ENCODE data around the gene CUEDC1.
A peak's percentile ranks its signal among the peaks of the same experiment; 100 is the strongest.

Gene CUEDC1, protein sequence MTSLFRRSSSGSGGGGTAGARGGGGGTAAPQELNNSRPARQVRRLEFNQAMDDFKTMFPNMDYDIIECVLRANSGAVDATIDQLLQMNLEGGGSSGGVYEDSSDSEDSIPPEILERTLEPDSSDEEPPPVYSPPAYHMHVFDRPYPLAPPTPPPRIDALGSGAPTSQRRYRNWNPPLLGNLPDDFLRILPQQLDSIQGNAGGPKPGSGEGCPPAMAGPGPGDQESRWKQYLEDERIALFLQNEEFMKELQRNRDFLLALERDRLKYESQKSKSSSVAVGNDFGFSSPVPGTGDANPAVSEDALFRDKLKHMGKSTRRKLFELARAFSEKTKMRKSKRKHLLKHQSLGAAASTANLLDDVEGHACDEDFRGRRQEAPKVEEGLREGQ

DNA sequence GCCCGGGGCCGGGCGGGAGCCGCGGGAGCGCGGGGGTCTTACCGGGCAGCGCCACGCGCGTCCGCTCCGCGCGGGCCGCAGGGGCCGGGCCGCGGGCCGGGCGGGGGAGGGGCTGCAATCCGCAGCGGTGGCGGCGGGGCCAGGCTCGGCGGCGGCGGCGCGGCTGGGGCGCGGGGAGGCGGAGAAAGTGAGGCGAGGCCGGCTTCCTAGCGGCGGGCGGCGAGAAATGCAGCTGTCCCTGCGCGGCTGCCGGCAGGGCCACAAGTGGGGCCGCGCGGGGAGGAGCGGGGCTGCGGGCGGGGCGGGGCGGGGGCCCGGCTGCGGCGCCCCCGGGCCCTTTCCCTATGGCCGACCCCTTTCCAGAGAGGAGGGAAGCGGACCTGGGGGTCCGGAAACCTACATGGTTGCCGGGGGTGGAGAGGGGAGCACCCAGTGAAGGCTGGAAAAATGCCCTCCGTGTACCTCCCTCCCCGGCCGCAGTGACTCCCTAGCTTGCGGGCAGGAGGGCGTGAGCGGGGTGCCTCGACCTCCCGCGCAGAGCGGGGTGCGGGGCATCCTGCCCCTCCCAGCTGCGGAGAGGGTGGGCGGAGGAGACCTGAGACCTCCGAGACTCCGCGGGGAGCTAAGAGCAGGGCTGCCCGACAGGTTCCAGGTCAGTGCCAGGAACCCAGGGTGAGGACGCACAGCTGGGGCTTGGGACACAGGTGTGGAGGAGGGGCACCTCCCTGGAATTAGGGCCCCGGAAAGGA, at the start of gene CUEDC1:
TSS of gene CUEDC1 (minus strand) at position 230 of the 749 bp plus-strand sequence. CDS start 69,848 bp downstream, outside the sequence.
- H4K20me1 ChIP-seq, result peaks cover 0 to 20% (median 7%) of the 10 kb centered on the region in 11 experiments; a peak in 9 of 22 replicates
- H3K27ac ChIP-seq, result peak within 1 kb of the TSS; percentile 52 to 81 (median 72)
- peak within 1 kb of the TSS; percentile 66 to 86 (median 71) for H3K4me3 ChIP-seq
- TF ChIP-seq Cebpa-rat (IDR thresholded peaks at IDR 0.05), result no peak
- peak within 1 kb of the TSS; percentile 92 to 100 (median 98) for H3K4me2 ChIP-seq
- H3K9ac ChIP-seq, result peak within 1 kb of the TSS; percentile 72 to 92 (median 83)
- no peaks in the 10 kb centered on the region for H3K9me3 ChIP-seq (replicated peaks in 1 of 11)
- no peaks in the 10 kb centered on the region for H3K36me3 ChIP-seq
- H3K4me1 ChIP-seq, result peaks cover 38 to 56% (median 48%) of the 10 kb centered on the region in 10 experiments
- peaks cover 21 to 49% (median 42%) of the 10 kb centered on the region in 11 experiments for H3K27me3 ChIP-seq

DNA sequence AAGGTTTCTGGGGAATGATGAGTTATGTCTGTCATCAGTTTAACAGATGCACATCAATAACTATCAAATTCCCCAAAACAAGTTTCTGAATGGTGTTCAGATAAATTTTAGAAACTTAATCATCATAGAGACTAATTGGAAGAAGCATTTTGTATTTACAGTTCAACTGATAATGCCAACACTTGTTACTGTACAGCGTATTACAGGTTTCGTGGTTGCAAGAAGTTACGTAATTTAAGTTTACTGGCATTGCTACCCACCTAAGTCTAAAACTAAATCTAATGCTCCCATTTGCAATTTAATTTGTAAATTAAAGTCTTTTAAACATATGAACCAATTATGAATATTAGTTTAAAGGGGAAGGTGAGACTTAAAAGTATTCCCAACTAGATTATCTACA, 48.8 kb upstream of the CUEDC1 start:
- H3K4me3 ChIP-seq, result peak overlapping the region in 8 of 10 experiments; percentile 85 to 95 (median 92); a peak in 14 of 20 replicates
- H3K4me2 ChIP-seq, result peak overlapping the region; percentile 83 to 94 (median 89)
- no peak overlapping the region; a peak in 1 of 22 replicates for H3K27ac ChIP-seq
- peaks cover 0 to 12% (median 8%) of the 10 kb centered on the region in 11 experiments; a peak in 11 of 22 replicates for H3K9me3 ChIP-seq (replicated peaks in 1 of 11)
- H3K4me1 ChIP-seq, result peaks cover 44 to 59% (median 49%) of the 10 kb centered on the region in 10 experiments
- H3K27me3 ChIP-seq, result no peaks in the 10 kb centered on the region
- H4K20me1 ChIP-seq, result peaks cover 70 to 79% (median 76%) of the 10 kb centered on the region in 11 experiments
- TF ChIP-seq Cebpa-rat (IDR thresholded peaks at IDR 0.05), result peak in 1 of 11 experiments; percentile 28; a peak in 1 of 22 replicates
- peak overlapping the region; percentile 38 to 99 (median 98); a peak in 19 of 22 replicates for H3K9ac ChIP-seq
- H3K36me3 ChIP-seq, result peaks cover 53 to 72% (median 67%) of the 10 kb centered on the region in 11 experiments

DNA sequence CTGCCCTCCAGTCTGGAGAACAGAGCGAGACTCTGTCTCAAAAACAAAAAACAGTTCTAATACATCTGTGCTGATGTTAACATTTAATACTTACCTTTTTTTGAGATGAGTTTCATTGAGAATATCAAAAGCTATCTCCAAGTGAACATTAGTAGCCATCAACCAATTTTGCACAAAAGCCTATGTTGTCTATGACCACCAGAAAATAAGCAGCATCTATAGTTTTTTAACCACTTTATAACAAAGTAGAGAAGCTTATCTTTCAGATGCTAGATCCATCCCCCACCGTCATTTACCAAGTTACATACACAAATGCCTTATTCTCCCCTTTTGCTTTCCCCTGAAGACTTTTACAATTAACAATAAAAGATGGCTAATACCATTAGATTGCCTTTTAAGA, 47.8 kb upstream of the CUEDC1 start:
- H4K20me1 ChIP-seq, result peaks cover 75 to 90% (median 86%) of the 10 kb centered on the region in 11 experiments
- H3K27ac ChIP-seq, result no peak overlapping the region
- peak overlapping the region; percentile 4 to 93 (median 85); a peak in 20 of 22 replicates for H3K4me2 ChIP-seq
- H3K36me3 ChIP-seq, result peaks cover 53 to 83% (median 77%) of the 10 kb centered on the region in 11 experiments
- H3K27me3 ChIP-seq, result no peaks in the 10 kb centered on the region
- peaks cover 39 to 62% (median 47%) of the 10 kb centered on the region in 10 experiments for H3K4me1 ChIP-seq
- H3K9me3 ChIP-seq (replicated peaks in 1 of 11), result peaks cover 0 to 2% (median 0%) of the 10 kb centered on the region in 11 experiments; a peak in 2 of 22 replicates
- peak overlapping the region in 6 of 10 experiments; percentile 3 to 95 (median 88); a peak in 7 of 20 replicates for H3K4me3 ChIP-seq
- H3K9ac ChIP-seq, result peak overlapping the region; percentile 4 to 98 (median 42); a peak in 14 of 22 replicates
- TF ChIP-seq Cebpa-rat (IDR thresholded peaks at IDR 0.05), result no peak

DNA sequence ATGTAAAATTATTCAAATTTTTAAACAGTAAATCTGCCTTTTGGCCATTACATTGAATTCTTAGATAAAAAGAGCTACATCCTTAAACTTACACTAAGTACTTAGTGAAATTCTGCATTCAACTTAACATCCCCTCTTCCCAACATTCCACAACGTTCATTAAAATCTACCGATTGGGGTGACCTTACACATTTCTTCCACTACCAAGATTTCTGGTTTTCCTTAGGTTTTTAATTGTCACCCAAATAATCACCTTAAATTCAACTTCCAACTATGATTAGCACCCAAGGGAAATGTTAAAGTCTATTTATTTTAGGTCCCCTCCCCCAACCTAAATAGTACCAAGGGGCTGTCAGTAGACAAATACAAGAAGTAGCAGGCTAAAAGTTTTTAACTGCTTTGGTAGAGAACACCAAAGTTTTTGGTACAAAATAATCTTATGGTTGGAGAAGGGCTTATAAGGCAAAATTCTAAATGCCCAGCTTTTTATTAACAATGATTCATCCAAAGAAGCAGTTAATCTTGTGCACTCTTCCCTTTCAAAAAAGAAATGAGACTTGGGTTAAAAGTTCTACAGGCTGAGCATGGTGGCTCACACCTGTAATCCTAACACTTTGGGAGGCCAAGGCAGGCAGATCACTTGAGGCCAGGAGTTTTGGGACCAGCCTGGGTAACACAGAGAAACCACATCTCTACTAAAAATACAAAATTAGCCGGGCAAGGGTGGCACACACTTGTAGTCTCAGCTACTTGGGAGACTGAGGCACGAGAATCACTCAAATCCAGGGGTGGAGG, 47.1 kb upstream of the CUEDC1 start:
- no peak overlapping the region for H3K27ac ChIP-seq
- H3K4me1 ChIP-seq, result peaks cover 38 to 65% (median 44%) of the 10 kb centered on the region in 10 experiments
- H3K4me2 ChIP-seq, result peak overlapping the region; percentile 4 to 93 (median 85); a peak in 20 of 22 replicates
- H3K9ac ChIP-seq, result peak overlapping the region in 9 of 11 experiments; percentile 4 to 98 (median 42); a peak in 16 of 22 replicates
- TF ChIP-seq Cebpa-rat (IDR thresholded peaks at IDR 0.05), result no peak
- no peaks in the 10 kb centered on the region for H3K27me3 ChIP-seq
- no peaks in the 10 kb centered on the region for H3K9me3 ChIP-seq (replicated peaks in 1 of 11)
- H3K4me3 ChIP-seq, result peak overlapping the region in 5 of 10 experiments; percentile 3 to 95 (median 90); a peak in 5 of 20 replicates
- peaks cover 78 to 94% (median 89%) of the 10 kb centered on the region in 11 experiments for H4K20me1 ChIP-seq
- H3K36me3 ChIP-seq, result peaks cover 59 to 89% (median 83%) of the 10 kb centered on the region in 11 experiments

DNA sequence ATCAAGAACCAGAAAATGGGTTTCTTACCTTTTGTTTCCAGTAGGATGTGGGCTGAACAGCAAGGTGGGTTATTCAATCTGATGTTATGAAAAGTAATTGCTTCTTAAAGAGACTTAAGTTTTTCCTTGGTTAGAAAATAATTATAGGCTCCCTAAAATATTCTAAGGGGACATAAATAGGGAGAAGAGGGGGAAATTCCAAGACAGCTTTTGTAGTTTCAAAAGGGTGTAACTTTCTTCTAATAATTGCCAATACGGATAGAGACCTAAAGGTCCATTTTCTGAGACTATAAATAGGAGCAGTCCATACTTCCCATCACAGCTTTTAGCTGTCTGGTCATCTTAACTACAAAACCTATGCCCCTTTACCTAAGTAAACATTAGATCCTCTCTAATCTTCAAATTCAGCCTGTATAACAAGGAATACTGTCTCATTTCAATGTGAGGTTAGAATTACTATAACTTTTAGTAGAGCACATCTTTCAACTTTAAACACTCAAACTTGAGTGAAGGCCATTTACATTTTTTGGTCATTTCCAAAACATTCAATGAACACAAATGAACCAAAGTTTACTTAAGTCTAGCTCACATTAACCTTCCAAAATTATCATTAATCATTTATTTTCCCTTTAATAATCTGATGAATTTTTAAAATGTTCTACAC, 46.4 kb upstream of the CUEDC1 start:
- no peak for TF ChIP-seq Cebpa-rat (IDR thresholded peaks at IDR 0.05)
- H3K9ac ChIP-seq, result peak overlapping the region in 4 of 11 experiments; percentile 0 to 97 (median 18); a peak in 6 of 22 replicates
- H3K4me3 ChIP-seq, result no peak overlapping the region
- H3K36me3 ChIP-seq, result peaks cover 65 to 97% (median 88%) of the 10 kb centered on the region in 11 experiments
- no peaks in the 10 kb centered on the region for H3K27me3 ChIP-seq
- H4K20me1 ChIP-seq, result peaks cover 82 to 100% (median 96%) of the 10 kb centered on the region in 11 experiments
- peaks cover 38 to 67% (median 44%) of the 10 kb centered on the region in 10 experiments for H3K4me1 ChIP-seq
- no peak overlapping the region for H3K27ac ChIP-seq
- H3K9me3 ChIP-seq (replicated peaks in 1 of 11), result no peaks in the 10 kb centered on the region
- H3K4me2 ChIP-seq, result peak overlapping the region in 6 of 11 experiments; percentile 1 to 90 (median 84); a peak in 5 of 22 replicates

DNA sequence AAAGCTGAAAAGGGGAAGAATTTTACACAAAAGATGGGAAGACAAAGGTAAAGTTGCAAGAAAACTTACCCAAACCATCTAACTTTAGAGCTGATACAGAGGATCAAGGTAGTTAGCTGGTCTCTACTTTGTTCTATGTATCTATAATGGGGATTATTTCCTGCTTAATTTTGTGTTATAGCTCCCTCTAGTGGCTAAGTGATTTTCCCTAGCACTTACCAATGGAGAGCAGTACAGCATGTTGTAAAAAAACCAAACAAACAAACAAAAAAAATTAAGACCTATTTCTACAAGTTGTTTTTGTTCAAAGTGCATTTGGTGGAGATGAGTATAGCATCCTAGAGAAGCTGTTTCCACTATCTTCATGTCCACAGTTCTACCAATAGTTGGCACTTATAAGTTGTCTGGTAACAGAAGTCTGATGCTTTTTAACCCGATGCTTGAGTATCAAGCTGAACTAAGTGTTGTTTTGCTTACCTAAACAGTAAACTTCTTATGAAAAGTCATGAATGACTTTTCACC, 44.3 kb upstream of the CUEDC1 start:
- Histone ChIP-seq H3K9me3 (replicated peaks in 1 of 11) (no peaks in the 10 kb centered on the region), H3K27me3 (no peaks in the 10 kb centered on the region), H3K36me3 (peaks cover 53 to 83% (median 74%) of the 10 kb centered on the region in 11 experiments), H3K4me1 (peaks cover 38 to 77% (median 55%) of the 10 kb centered on the region in 10 experiments), H4K20me1 (peaks cover 64 to 96% (median 86%) of the 10 kb centered on the region in 11 experiments), H3K9ac (no peak overlapping the region), H3K4me2 (no peak overlapping the region), H3K27ac (no peak overlapping the region; a peak in 1 of 22 replicates), H3K4me3 (no peak overlapping the region)
- no peak for TF ChIP-seq Cebpa-rat (IDR thresholded peaks at IDR 0.05)

DNA sequence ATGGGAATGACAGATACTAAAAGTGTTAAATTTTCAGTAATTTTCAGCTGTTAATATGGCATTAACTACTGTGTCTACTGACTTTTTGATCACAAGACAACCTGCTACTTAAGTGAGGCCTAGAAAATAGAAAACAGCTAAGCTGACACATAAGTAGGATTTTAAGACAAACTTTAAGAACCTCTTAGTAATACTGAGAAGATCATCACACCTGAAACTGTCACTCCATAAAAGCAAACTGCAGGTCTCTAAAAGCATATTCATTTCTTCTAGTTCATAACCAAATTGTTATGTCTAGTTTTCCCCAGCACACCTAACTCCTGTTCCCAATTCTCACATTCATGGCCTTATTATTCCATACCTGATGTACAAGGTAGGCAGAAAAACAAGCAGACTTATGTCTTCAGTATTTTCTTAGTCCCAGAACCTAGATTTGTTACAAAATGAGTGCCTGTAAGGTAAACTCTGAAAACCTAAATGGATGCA, 43.8 kb upstream of the CUEDC1 start:
- peaks cover 59 to 96% (median 81%) of the 10 kb centered on the region in 11 experiments for H4K20me1 ChIP-seq
- no peak for TF ChIP-seq Cebpa-rat (IDR thresholded peaks at IDR 0.05)
- H3K9ac ChIP-seq, result no peak overlapping the region
- H3K4me3 ChIP-seq, result no peak overlapping the region
- peaks cover 48 to 78% (median 69%) of the 10 kb centered on the region in 11 experiments for H3K36me3 ChIP-seq
- no peak overlapping the region; a peak in 1 of 22 replicates for H3K27ac ChIP-seq
- H3K27me3 ChIP-seq, result no peaks in the 10 kb centered on the region
- no peaks in the 10 kb centered on the region for H3K9me3 ChIP-seq (replicated peaks in 1 of 11)
- H3K4me2 ChIP-seq, result no peak overlapping the region
- H3K4me1 ChIP-seq, result peaks cover 38 to 77% (median 55%) of the 10 kb centered on the region in 10 experiments

All from BLaER1 treated with 17β-estradiol and CSF1 and Interleukin-3, amounts not matched to agents 10 nM and 100 nM (cell line).